ENCODE measurements around the gene NCBP2. TPM values are rescaled to one million over a fixed set of nuclear protein-coding genes. Genes with fewer than 3 reads are reported as not detected.
A peak's percentile ranks its signal among the peaks of the same experiment; 100 is the strongest.

The NCBP2 gene
- total RNA-seq, 1 experiment from 2014 or later = 67.8 TPM

DNA sequence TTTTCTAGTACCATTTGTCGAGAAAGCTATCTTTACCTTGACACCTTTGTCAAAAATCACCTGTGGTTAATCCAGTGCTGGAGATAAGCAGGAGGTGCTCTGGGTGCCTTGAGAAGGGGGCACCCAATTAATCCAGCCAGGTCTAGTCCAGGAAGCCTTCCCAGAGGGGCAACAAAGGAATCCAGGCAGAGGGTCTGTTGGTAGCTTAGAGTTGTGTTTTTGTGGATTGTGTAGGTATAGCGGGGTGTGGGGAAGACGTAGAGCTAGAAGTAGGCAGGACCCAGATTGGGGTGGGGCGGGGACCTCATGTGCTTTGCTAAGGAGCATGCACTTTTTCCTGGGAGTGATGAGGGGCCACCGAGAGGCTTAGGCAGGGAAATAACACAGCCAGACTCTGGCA is 32.3 kb upstream of the NCBP2 start:
- no peak for DNase-seq
- H3K27me3 ChIP-seq (ENCODE audit: control insufficient read depth, insufficient read depth, low read length) = peaks cover 18% of the 10 kb centered on the region
- no peak overlapping the region for H3K4me3 ChIP-seq (ENCODE audit: insufficient read depth, low read depth, low read length)
- H3K36me3 ChIP-seq (replicated peaks; ENCODE audit: control insufficient read depth, insufficient read depth, low read length) = no peaks in the 10 kb centered on the region

DNA sequence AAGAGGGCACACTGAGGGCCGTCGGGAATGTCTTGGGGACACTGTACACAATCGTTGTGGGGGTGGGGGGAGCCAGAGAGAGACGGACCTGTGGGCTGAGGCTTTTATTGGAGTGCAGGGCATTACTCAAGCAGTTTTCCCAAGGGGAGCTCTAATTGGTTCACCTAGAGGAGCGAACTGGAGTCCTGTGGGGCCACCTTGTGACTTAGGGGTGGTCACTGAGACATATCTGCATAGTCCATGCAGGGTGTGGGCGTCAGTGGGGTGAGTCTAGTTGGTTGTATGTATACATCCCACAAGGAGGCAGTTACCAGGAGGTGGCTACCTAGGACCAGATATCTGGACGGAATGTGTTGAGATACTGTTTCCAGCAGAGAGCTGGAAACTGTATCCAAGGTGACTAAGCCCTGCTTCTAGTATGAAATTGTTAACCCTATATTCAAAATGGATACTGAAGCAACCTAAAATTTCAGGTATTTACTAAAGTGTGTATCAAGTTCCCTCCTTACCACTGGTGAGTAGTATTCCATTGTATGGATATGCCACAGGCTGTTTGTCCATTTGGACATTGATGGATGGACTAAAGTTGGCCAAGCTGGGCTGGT is 28.9 kb upstream of the NCBP2 start:
- H3K27me3 ChIP-seq (ENCODE audit: control insufficient read depth, insufficient read depth, low read length) = peaks cover 50% of the 10 kb centered on the region
- no peak for DNase-seq
- no peak overlapping the region for H3K4me3 ChIP-seq (ENCODE audit: insufficient read depth, low read depth, low read length)

DNA sequence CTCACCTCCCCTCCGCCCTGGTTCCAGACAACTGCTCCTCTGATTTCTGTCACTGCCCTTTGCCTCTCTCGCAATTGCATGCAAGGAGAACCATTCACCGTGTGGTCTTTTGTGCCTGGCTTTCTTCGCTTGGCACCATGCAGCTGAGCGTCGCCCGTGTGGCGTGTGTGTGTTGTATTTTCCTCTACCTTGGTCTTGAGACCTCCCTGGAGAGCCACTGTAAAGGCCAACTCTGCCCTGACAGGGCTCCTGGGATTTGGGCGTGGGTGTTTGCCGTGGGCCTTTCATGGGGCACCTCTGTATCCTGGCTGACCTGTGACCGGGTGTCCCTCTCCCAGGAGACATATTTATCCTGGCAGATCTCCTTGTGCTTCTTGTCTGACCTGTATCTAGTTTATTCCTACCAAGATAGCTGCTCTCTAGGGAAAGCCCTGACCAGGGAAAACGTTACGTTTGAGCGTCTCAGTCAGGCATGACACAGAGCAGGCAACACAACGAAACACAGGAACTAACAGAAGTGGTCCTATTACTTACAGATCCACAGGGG is 28.3 kb upstream of the NCBP2 start:
- DNase-seq = no peak
- Histone ChIP-seq H3K27me3 (ENCODE audit: control insufficient read depth, insufficient read depth, low read length) (peaks cover 56% of the 10 kb centered on the region), H3K36me3 (replicated peaks; ENCODE audit: control insufficient read depth, insufficient read depth, low read length) (no peaks in the 10 kb centered on the region), H3K4me3 (ENCODE audit: insufficient read depth, low read depth, low read length) (no peak overlapping the region)

More for the DNA sequence above, 28.9 kb upstream of the NCBP2 start:
- H3K36me3 ChIP-seq (replicated peaks; ENCODE audit: control insufficient read depth, insufficient read depth, low read length) = no peaks in the 10 kb centered on the region

DNA sequence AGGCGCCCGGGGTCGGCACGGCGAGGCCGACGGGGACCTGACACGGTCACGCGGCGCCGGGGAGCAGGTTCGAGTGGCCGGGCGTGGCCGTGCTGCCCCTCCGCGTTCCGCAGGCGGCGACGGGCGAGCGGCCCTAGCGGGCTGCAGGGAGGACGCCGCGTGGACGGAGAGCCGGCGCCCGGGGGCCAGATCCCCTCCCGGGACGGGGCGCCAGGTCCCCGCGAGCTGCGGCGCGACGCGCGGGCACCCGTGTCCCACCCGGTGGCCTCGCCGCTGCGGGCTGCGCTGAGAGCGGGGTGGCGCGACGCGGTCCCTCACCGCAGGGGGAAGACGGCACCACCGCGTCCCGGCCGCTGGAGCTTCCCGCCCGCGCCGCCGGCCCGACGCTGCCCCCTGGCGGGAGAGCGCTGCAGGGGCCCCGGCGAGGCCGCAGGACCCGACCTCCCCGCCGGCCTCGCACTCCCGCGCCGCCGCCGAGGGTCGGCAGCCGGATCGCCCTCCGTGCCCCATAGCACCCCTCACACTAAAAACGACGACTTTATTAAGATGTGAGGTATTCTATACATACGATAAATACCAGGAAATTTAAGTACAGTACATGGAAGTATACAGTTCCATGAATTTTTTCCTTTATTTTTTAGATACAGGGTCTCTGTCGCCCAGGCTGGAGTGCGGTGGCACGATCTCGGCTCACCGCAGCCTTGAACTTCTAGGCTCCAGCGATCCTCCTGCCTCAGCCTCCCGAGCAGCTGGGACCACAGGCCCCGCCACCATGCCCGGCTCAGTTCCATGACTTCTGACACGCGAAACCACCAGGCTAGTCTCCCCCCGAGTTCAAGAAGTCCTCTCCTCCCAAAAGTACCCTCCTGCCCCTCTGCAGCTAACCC is 27.6 kb upstream of the NCBP2 start:
- H3K4me3 ChIP-seq (ENCODE audit: insufficient read depth, low read depth, low read length) = peak overlapping the region; percentile 52
- H3K27me3 ChIP-seq (ENCODE audit: control insufficient read depth, insufficient read depth, low read length) = peaks cover 61% of the 10 kb centered on the region
- DNase-seq = peak; percentile 97
- no peaks in the 10 kb centered on the region for H3K36me3 ChIP-seq (replicated peaks; ENCODE audit: control insufficient read depth, insufficient read depth, low read length)

DNA sequence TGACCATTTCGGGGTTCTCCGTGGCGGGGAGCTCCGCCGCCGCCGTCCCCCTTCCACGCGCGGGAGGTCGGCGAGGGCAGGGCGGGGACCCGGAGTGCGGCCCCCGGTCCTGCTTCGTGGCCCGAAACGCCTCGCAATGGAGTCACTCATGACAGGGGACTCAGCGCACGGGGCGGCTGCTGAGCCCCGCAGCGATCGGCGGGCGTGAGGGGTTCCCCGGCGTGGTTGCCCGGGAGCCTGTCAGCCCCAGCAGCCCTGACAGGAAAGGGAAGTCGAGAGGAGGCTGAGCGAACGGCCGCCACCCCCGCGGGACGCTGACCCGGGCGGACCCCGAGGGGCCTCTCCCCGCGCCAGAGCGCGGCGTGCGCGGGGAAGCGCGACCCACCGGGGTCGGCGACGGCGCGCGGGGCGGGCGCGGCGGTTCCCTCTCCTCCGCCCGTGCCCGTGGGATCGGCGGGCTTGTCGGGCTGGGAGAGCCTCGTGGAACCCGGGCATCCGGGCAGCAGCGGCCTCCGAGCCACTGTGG is 26.9 kb upstream of the NCBP2 start:
- peak; percentile 83 for DNase-seq
- Histone ChIP-seq H3K36me3 (replicated peaks; ENCODE audit: control insufficient read depth, insufficient read depth, low read length) (no peaks in the 10 kb centered on the region), H3K4me3 (ENCODE audit: insufficient read depth, low read depth, low read length) (peak overlapping the region; percentile 52), H3K27me3 (ENCODE audit: control insufficient read depth, insufficient read depth, low read length) (peaks cover 61% of the 10 kb centered on the region)

DNA sequence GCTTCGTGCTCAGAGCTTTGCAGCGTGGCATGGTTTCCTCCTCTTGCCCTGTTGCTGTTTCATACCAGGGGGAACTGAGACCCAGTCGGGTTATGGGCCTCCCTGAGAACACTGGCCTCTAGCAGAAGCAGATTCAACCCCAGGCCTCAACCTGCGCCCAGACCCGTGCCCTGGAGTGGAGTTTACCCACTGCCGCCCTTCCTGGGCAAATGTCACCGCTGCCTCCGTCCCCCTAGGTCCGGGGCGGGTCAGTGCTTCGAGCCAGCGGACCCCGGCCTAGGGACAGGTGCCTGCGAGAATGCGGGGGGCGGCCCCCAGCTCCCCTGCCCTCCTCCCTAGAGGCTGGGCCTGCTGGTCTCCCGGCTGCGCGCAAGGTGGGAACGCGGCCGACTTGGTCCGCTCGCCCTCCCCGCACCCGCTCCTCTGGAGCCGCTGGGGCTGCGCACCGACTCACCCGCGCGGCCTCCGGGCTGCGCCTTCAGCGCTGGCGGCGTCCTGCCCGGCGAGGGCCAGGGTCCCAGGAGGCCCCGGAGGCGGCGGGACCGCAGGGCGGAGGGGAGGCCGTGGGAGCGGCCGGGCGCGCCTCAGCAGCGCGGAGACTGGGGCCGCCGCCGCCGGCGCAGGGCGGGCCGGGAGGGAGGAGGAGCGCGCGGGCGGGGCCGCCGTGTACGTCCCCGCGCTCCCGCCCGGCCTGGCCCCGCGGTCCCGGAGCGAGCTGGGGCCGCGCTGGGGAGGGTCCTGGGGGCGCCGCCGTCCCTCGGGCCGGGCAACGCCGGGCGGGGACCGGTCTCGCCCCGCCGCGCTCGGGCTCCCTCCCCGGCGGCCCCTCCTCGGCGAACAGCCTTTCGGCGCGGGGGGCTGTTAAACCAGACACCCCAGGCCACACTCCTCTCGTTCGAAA is 26.2 kb upstream of the NCBP2 start, which contains the start of gene PIGZ:
Gene PIGZ, minus strand, starts transcription at position 601 of the 901 bp plus-strand sequence. CDS start 16,802 bp downstream, outside the sequence.
- H3K36me3 ChIP-seq (replicated peaks; ENCODE audit: control insufficient read depth, insufficient read depth, low read length) = no peaks in the 10 kb centered on the region
- DNase-seq = peak; percentile 87
- peak within 1 kb of the TSS; percentile 52 for H3K4me3 ChIP-seq (ENCODE audit: insufficient read depth, low read depth, low read length)
- H3K27me3 ChIP-seq (ENCODE audit: control insufficient read depth, insufficient read depth, low read length) = peaks cover 61% of the 10 kb centered on the region

DNA sequence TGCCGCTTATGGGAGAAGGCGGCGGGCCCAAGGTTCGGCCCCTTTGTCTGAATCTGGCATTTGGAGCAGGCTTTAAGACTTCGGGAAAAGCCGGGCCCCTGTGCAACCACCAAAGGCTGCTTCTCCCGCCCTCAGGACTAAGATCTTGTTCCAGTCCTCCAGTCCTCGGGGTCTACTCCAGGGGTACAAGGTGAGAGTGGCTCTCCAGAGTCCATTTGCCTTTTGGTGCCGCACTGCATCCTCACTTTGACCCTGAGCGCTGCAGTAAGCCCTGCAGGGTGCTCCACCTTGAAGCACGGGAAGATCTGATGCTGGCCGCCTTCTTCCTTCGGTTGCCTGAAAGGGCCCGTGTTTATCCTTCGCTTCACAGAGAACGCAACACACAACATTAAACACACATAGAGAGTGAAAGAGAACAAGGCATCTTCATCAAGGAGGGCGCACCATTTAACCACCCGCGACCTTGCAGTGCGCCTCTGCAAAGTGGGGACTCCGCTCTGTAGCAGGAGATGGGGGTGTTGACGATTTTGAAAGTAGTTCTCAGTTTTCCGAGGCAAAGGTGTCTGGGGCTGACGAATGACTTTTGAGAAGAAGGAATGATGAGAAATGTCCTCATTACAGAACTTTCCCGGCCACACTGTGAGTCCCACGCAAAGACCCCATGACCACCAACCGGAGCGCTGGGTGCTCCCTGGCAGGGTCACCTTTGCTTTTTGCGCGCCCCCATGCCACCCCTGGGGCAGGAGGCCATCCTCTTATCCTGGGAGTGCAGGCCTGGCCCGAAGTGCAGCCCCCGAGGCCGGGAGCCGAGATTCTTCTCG is 25.3 kb upstream of the NCBP2 start:
- H3K27me3 ChIP-seq (ENCODE audit: control insufficient read depth, insufficient read depth, low read length) = peaks cover 61% of the 10 kb centered on the region
- no peak overlapping the region; the same call in 1 of the 2 replicates for H3K4me3 ChIP-seq (ENCODE audit: insufficient read depth, low read depth, low read length)
- no peaks in the 10 kb centered on the region for H3K36me3 ChIP-seq (replicated peaks; ENCODE audit: control insufficient read depth, insufficient read depth, low read length)
- DNase-seq = peak; percentile 38

DNA sequence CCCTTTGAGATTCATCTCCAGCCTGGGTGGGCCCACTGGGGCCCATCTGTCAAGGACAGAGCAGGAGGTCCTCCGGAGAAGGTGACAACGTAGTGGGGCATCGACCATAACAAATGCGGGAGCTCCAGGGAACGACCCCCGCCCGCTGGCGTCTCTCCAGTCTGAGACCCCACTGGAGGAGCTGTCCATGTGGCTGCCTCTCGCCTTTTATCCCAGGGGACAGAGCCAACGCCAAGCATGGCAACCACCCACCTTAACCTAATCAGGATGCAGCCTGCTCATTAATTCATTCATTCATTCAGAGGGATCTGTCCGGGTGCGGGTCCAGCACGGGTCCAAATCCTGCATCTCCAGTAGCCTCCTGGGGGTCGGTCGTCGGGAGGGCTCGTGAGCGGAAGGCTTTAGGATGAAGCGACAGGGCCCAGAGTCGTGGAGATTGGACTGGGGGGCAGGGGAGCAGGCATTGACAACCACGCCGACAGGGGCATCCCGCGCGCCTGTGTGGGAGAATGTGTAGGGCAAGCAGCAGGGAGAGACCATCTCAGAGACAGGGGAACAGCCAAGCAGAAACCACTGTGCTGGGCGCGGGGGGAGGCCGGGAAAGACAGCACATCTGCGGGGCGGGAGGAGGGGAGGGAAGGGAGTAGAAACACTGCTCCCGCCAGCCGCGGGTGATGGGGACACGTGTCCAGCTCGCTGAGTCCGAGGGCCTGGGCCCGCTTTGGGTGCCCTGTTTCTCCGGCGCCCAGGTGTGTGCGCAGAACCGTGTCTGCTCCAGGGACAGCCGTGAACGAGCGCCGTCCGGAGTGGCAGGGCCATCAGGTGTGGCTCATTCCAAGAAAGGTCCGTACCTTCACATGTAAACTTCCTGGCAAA is 24.4 kb upstream of the NCBP2 start:
- Histone ChIP-seq H3K27me3 (ENCODE audit: control insufficient read depth, insufficient read depth, low read length) (peaks cover 61% of the 10 kb centered on the region), H3K4me3 (ENCODE audit: insufficient read depth, low read depth, low read length) (no peak overlapping the region), H3K36me3 (replicated peaks; ENCODE audit: control insufficient read depth, insufficient read depth, low read length) (no peaks in the 10 kb centered on the region)
- peak; percentile 74 for DNase-seq

DNA sequence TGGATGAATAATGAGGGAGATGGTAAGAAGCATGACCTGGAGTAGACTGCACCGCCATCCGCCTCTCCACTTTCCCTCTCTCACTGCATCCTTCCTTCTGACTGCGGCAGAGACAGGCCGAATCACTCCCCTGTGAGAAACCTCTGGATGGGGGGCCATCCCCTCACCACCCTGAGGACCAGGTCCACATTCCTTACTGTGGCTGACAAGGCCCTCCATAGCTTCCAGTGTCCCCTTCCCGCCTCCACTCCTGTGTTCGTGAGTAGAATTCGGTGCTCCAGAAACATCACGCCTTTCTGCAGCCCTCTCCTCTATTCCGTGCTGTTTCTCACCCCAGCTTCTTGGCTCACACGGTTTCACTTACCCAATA is 23.5 kb upstream of the NCBP2 start:
- H3K4me3 ChIP-seq (ENCODE audit: insufficient read depth, low read depth, low read length) = no peak overlapping the region
- H3K36me3 ChIP-seq (replicated peaks; ENCODE audit: control insufficient read depth, insufficient read depth, low read length) = no peaks in the 10 kb centered on the region
- no peak for DNase-seq
- H3K27me3 ChIP-seq (ENCODE audit: control insufficient read depth, insufficient read depth, low read length) = peaks cover 54% of the 10 kb centered on the region

DNA sequence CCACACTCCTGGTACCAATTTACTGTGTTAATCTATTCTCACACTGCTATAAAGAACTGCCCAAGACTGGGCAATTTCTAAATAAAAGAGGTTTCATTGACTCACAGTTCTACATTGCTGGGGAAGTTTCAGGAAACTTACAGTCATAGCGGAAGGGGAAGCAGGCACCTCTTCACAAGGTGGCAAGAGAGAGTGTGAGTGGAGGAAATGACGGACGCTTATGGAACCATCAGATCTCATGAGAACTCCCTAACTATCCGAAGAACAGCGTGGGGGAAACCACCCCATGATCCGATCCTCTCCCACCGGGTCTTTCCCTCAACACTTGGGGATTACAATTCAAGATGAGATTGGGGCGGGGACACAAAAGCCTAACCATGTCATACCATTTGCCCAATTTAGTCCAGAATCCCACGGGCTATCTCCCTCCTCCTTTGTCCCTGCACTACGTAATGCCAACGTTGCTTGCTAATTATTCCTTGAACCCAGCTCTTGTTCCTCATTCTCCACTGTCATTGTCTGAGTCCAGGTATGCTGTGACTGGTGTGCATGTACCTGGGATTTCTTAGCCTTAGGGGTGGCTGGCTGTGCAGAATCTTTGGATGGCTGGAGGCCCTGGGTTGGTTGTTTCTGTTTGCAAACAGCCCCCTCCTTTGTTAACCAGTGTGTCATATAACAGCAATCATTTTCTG is 22.9 kb upstream of the NCBP2 start:
- Histone ChIP-seq H3K27me3 (ENCODE audit: control insufficient read depth, insufficient read depth, low read length) (peaks cover 49% of the 10 kb centered on the region), H3K36me3 (replicated peaks; ENCODE audit: control insufficient read depth, insufficient read depth, low read length) (no peaks in the 10 kb centered on the region), H3K4me3 (ENCODE audit: insufficient read depth, low read depth, low read length) (no peak overlapping the region)
- DNase-seq = no peak

DNA sequence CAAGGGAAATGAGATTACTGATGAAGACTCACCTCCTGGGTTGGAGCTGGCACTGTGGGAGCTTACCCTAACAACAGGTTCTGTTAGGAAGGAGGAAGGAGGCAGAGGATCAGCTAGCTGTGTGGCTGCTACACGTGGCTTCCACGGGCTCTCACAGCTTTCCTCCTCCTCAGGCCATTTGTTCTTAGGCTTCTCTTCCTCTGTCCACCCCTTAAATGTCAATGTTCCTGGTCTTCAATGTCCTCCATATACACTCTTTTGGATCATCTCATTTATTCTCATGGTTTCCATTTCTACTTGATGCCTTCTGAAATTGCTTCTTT is 21.3 kb upstream of the NCBP2 start:
- Histone ChIP-seq H3K4me3 (ENCODE audit: insufficient read depth, low read depth, low read length) (no peak overlapping the region), H3K27me3 (ENCODE audit: control insufficient read depth, insufficient read depth, low read length) (peaks cover 35% of the 10 kb centered on the region), H3K36me3 (replicated peaks; ENCODE audit: control insufficient read depth, insufficient read depth, low read length) (no peaks in the 10 kb centered on the region)
- DNase-seq = no peak

DNA sequence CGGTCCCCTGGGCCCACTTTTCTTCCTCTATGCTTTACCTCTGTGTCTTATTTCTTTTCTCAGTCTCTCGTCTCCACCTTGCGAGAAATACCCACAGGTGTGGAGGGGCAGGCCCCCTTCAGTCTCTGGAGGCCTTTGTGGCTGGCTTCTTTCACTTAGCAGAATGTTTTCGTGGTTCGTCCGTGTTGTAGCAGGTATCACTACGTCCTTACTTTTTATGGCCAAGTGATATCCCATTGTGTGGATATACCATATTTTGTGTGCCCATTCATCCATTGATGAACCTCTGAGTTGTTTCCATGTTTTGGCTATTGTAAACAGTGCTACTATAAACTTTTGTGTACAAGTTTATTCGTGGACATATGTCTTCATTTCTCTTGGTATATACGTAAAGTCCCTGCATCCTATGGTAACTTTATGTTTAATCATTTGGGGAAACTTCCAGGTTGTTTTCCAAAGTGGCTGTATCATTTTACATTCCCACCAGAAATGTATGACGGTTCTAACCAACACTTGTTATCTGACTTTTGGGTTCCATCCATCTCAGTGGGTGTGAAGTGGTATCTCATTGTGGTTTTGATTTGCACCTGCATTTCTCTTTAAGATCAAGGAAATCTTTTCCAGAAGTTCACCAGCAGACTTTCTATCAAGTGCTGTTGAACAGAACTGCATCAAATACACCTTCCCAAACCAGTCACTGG is 20.8 kb upstream of the NCBP2 start:
- Histone ChIP-seq H3K4me3 (ENCODE audit: insufficient read depth, low read depth, low read length) (no peak overlapping the region), H3K36me3 (replicated peaks; ENCODE audit: control insufficient read depth, insufficient read depth, low read length) (no peaks in the 10 kb centered on the region), H3K27me3 (ENCODE audit: control insufficient read depth, insufficient read depth, low read length) (peaks cover 30% of the 10 kb centered on the region)
- DNase-seq = no peak
